GM15510 (cell line): Measurements from ENCODE around the gene OR2V2.

Source experiments
- POLR2A ChIP-seq: IDR thresholded peaks from 3 replicates; pipeline ENCODE4 v1.6.1; 2011; ENCODE audit warnings: borderline replicate concordance; ENCODE audit not compliant: insufficient read length; ENCODE audit errors: extremely low read depth

OR2V2 gene

DNA sequence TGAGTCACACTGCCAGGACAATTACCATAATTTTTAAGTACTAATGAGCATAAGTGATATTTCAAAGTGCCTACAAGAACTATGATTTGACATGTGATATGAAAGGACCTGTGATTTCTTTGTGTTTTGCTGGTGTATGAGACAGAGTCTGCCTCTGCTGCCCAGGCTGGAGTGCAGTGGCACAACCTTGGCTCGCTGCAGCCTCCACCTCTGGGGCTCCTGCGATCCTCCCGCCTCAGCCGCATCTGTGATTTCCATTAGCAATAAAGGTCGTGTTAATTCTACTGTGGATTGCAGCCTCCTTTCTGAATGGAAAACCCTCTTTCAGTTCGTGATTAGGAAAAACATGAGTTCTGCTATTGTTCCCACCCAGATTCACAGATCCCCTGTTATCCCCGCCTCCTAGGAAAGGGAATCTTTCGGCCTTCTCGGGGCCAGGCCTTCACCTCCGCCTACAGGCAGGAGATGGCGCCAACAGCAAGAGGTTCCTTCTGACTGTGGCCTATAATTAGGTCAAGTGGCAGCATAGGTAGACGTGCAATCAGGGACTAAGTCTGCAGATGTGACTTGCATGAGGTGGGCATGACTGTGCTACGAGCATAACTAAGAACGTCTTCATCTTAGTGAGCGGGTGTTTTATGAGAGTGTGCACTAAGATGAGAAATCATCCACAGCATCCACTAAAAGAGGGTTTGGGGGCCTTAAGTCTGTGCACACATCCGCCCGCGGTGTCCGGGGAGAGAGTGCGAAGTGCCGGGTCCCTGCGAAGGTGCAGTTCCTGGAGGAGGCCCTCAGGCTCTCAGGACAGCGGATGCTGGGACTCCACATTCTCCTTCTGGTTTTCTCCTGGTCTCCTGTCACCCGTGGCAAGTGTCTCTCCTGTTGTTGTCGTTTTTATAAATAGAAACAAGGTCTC lies 34.5 kb downstream of the OR2V2 start:
- no peak for TF ChIP-seq POLR2A

DNA sequence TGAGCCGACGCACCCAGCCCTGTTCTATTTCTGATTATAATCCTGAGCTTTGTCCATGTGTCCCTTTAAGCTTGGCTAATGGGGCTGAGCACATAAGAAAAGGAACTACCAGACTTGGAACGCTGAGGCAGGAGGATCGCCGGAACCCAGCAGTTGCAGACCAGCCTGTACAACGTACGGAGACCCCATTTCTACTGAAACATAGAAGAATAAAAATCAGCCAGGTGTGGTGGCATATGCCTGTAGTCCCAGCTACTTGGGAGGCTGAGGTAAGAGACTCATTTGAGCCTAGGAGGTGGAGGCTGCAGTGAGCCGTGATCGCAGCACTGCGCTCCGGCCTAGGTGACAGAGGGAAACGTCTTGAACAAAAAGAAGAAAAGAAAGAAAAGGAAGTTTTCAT lies 35.3 kb downstream of the OR2V2 start:
- TF ChIP-seq POLR2A = no peak

DNA sequence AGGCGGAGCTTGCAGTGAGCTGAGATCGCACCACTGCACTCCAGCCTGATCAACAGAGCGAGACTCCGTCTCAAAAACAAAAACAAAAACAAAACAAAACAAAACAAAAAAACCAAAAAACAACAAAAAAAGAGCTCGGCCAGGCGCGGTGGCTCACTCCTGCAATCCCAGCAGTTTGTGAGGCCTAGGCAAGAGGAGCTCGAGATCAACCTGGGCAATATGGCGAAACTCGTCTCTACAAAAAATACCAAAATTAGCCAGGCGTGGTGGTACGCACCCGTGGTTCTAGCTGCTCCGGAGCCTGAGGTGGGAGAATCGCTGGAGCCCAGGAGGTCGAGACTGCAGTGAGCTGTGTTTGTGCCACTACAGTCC lies 37.4 kb downstream of the OR2V2 start:
- no peak for TF ChIP-seq POLR2A

DNA sequence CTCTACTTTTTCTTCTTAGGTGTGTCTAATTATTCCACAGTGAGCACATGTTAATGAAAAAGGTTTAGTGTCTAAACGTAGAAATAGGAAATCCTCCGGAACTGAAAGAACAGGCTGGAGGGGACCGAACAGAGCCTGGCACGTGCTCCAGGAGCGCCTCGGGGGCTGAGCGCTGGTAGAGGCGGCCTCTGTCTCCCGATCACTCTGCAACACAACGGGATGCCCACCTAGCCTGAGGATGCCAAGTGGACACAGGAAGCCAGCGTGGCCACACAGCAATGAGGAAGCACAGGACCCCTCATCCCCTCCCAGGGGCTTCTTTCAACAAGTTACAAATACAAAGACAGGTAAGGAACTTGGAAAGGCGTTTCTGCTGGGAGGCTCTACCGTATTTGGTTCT lies 38.2 kb downstream of the OR2V2 start:
- TF ChIP-seq POLR2A = no peak

DNA sequence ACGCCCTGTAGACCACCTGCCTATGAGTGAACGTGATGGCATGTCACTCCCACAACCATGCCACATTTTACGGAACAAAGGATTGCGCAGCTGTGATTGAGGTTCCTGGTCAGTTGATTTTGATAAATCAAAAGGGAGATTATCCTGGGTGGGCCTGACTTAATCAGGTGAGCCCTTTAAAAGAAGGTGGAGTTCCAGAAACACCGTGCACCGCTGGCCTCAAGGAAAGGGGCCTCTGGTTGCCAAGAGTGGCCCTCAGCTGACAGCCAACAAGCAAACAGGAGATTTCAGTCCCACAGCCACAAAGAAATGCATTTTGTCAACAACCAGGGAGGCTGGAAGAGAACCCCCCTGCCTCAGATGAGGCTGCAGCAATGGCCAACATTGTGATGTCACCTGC lies 38.6 kb downstream of the OR2V2 start:
- TF ChIP-seq POLR2A = no peak

DNA sequence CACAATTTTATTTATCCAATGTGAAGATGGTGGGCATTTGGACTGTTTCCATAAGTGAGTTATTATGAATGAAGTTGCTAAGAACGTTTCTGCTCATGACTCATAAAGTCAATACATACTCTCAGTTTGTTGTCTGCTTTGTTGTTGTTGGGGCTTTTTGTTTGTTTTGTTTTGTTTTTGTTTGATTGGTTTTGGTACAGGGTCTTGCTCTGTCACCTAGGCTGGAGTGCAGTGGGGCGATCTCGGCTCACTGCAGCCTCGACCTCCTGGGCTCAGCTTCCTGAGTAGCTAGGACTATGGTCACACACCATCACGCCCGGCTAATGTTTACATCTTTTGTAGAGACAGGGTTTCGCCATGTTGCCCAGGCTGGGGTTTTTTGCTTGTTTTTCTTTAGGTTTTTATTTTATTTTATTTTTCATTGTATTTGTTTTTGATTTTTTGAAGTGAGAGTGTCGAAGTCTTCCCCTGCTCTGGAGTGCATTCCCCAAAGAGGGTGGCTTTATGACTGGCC lies 39.7 kb downstream of the OR2V2 start:
- TF ChIP-seq POLR2A = no peak

DNA sequence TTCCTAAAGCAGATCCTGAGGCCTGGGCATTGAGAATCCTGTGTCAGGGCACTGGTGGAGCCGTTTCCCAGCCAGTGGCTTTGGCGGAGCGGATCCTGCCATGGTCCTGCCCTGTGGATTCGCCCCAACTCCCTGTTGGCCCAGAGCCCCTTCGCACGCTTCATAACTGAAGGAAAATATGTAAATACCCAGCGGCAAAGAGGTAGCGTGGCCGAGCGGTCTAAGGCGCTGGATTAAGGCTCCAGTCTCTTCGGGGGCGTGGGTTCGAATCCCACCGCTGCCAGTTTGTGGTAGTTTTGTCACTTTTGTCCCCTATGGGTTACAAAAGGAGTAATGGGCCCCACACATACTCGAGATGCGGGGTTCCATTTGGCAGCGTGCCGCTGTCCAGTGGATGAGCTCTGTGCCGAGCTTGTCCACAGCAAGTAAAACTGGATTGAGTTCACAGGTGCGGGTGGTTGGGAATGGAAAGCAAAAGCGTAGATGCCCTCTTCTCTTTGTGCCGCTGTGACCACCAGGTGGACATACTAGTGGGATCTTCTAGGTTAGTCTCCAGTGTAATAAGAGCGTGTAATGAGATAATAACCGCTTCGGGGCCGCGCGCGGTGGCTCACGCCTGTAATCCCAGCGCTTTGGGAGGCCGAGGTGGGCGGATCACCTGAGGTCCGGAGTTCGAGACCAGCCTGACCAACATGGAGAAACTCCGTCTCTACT lies 40.3 kb downstream of the OR2V2 start:
- TF ChIP-seq POLR2A = peak; percentile 12

DNA sequence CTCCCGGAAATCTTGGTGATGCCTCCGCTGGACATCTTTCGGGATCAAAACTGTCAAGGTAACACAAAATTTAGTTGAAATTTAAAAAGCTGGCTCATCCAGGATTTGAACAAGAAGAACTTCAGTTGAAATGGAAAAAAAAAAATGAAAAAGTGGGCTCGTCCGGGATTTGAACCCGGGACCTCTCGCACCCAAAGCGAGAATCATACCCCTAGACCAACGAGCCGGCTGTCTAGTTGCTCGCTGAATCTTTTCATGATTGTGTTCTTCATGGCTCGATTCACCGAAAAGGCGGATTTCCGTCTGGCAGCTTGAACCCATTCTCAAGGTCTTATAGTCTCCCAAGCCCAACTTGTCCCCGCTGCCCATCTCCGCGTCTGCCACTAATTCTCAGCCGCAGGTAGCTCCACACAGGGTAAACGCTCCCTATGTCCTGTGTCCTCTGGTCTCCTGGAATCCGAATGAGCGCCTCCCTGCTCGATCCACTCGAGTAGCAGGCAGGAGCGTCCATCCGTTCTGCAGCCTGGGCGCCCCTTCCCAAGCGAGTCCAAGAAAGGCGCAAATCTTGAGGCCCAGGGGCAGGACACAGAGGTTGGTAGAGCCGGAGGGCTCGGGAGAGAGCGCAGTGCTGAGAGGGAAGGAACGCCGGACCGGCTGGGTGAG lies 41.4 kb downstream of the OR2V2 start:
- no peak for TF ChIP-seq POLR2A

DNA sequence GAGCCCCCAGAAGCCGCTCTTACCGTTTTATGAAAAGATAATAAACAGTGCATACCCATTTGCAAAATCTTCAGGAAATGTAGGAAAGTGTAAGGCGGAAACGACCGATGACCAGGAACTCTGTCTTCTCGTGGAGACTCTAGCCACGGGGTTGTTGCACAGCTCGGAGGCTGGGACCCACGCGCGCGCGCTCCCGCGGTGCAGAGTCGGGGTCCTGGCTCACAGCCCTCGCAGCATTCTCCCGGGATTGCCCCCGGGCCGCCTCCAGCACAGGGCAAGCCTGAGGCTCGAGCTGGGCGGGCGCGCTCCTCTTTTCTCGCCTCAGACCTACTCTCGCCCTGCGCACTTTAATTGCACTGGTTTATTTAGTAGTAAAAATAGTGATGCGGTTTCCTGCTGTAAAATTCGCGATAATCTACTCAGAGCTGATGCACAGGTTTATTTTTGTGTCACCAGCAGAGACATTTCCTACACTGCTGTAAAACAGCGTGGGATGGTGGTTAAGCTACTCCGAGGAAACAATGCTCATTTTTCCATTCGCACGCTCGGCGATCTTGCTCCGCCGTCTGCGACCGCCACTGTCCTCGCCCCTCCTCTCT lies 42.1 kb downstream of the OR2V2 start:
- TF ChIP-seq POLR2A = peak; percentile 27

DNA sequence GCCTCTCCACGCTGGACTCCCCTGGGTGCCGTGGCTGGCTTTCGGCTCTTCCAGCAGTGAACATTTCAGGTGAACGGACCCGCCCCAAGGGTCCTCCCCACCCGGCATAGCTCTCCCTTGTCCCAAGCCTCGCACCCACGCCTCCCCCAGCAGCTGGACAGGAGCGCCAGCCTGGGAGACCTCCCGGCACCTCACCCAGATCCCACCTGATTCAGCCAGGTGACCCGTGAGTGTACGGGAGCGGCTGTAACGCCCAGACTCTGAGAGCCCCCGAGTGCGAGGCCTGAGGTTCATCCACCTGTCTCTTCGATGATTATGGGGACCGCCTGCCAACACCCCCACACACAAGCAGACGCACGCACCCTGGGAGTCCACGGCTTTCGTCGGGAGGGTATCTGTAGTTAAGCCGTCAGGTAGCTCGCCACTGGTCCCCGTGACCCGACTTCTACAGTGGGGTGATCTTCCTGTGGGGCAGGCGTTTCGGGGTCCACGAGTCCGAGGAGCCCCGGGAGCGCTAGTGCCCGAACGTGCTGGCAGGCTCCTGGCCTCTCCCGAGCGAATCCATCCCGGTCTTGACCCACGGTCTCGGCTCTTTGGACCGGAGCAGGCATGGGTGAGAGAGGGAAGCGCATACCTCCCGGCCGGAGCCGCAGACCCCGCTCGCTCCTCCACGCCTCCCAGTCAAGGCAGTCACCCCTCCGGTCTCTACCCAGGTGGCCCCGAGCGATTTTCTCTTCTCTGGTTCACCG lies 42.8 kb downstream of the OR2V2 start:
- TF ChIP-seq POLR2A = peak; percentile 20

DNA sequence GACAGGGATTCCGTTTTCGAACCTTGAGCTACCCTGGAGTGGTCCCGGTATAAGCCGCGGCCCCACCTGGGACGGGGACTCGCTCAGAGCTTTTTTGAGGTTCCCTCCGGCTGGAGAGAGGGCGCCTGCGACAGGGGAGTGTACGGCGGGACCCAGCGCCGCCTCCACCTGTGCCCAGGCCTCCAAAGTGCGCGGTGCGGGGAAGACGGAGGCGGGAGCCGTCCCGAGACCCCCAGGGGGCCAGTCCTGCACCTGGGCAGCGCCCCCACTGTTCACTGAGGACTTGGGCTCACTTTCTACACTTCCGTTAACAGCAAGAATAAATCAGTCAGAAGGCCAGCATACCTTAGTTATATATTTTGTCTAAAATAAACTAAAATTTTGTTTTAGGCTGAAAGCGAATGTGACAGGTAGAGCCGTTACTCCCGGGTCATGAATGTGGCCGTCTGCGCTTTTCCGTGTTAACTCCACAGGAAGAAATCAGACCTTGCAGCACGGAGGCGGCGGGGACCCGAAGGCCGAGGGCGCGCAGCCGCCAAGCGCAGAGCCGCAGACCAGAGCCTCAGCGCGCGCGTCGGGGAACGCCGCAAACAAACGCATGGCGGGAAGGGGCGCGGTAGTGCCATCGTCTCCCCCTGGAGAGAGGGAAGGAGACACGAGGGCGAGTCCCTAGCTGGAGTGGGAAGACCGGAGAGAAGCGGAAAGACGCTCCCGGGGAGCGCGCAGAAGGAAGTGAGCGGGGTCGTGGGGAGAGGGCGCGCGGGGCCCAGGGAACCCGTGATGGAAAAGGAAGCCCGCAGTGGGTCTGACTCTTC lies 43.5 kb downstream of the OR2V2 start:
- TF ChIP-seq POLR2A = no peak

DNA sequence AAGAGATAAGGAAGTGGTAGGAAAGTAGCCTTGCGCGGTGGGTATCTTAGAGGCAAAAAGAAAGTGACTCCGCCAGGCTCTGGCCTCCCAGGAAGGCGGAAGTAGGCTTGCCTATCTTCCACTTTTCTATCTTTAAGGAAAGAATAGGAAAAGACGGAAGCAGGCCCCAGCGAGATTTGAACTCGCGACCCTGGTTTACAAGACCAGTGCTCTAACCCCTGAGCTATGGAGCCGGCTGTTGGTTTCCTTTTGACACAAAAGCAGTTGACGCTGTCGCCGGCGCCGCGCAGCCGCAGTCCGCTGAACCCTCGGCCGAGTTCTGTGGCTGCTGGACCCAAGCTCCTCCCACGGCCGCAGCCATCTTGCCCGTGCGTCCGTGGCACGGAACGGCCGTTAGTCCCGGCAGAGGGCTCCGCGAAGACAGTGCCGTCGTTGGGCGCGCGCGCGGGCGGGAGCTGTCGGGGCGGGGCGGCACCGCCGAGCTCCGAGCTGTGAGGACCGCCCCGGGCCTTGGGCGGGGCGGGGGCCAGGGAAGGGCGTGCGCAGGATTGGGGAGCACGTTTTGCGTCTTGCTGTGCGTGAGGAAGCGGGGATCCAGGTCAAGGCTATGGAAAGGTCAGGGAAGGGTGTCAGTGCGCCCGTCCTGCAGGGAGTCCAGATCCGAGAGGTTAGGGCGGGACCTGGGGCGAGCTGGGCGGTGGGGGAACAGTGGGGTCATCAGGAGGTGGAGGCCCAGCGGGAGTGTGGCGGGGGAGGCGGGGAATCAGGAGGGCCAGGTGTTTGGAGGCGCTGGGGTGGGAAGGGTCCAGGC lies 44.3 kb downstream of the OR2V2 start:
- TF ChIP-seq POLR2A = peak; percentile 68
